GM15510 (cell line): ENCODE data around the gene RXRA.

Experiments
- POLR2A ChIP-seq: IDR thresholded peaks from 3 replicates; pipeline ENCODE4 v1.6.1; 2011; ENCODE audit warnings: borderline replicate concordance; ENCODE audit not compliant: insufficient read length; ENCODE audit errors: extremely low read depth

RXRA gene

DNA sequence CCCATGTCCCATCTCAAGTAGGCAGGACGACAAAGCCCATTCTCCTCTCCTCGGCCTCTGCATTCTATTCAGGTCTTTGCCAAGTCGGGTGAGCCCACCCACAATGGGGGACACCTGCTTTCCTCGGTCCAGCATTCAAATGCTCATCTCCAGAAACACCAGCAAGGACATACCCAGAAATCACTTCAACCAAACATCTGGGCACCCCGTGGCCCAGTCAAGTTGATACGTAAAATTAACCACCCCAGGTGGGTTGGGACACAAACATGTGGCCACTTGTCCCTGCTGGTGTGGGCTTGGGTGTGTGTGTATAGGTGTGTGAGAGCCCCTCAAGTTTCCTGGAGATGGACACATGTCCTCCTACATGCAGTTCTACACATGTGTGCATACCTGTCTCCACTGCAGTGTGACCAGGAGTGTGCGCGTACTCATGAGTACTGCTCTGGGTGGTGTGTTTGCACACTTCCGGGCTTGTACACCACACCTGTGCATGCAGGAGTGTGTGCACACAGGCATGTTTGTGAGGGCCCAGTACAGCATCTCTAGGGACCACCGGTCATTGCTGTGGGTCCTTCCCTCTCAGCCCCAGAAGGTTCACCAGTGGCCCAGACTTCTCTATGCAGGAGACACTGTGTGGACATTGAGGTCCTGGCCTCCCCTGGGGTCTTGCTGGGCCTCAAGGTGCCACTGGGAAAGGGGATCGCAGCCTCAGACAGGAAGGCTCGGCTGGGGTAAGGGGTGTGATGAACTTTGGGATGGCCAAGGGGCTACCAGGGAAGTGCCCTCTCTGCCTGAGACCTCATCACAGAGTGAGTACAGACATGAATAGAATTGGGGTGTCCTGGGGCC is 35.4 kb upstream of the RXRA start:
- TF ChIP-seq POLR2A, result no peak

DNA sequence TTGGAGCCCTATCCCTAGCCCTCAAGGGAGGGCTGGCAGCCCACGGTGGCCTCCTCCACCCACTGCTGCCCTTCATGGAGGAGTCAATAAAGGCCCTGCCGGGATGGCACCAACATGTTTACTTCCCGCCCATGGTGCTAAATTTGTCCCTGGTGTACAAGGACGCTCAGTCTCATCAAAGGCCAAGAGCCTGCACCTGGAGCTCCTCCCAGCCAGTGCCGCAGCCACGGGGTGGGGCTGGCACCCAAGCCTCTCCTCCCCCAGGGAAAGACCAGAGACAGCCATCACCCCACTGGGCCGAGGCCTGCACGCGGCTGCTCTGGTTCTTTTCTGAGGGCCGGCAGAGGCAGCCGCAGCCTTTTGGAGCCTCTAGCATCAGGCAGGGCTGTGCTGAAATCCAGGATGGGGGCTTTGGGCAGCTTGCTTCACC is 34.8 kb upstream of the RXRA start:
- no peak for TF ChIP-seq POLR2A

DNA sequence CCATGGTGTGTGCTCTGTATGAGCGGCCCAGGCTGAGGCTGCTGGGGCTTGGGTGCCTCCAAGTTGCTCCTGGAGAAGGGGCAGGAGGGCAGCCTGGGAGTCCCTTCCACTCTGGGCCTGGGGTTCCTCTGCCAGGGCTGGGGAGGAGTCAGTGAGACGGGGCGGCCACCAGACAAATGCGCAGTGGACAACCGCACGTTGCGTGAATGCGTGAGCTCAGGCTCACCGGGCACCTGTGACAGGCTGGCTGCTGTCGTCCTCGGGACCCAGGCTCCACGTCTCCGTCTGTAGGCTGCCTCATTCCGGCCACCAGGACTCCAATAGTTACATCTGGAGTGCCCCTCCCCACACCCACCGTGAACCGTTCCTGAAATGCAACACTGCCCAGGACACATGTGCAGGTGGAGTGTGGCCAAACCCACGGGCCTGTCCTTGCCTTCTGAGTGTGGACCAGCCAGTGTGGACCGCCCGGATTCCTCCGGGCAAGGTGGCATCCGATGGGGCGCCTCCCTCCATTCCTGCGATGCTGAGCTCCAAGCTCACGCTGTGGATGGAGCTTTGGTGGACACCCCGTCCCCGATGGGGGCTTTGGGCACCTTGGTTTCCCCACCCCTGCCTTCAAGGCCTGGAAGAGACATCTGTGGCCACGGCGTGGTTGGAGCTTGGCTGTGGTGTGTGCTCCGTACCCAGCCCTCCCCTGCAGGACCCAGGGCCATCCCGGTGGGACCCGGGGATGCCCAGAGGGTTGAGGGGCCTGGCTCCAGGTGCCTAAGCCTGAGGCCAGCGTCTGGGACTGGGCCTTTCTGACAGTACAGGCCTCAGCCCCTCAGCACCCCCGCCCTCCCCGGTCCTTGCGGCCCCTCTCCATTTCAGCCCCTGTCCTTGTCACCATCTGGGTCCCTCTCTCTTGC is 34.0 kb upstream of the RXRA start:
- TF ChIP-seq POLR2A, result no peak

DNA sequence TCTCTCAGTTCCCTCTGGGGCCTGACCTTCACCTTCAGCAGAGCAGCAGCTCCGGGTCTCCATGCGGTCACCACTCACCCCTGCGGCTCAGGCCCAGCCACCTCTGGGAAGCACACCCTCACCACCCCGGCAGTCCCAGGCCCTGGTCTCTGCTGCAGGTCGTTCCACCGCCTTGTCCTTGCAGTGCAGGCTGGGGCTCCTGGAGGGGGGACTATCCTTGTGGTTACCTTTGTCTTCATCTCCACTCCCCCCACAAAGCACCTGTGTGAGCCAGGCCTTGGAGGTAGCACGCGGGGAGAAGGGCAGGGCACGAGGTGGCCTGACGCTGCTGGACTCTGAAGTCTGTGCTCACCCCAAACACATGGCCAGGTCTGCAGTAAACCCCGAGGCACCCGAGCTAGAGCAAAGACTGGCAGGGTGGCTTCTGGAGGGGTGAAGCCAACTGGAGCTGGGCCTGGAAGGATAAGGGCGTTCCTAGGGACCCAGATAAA is 33.2 kb upstream of the RXRA start:
- TF ChIP-seq POLR2A, result no peak

DNA sequence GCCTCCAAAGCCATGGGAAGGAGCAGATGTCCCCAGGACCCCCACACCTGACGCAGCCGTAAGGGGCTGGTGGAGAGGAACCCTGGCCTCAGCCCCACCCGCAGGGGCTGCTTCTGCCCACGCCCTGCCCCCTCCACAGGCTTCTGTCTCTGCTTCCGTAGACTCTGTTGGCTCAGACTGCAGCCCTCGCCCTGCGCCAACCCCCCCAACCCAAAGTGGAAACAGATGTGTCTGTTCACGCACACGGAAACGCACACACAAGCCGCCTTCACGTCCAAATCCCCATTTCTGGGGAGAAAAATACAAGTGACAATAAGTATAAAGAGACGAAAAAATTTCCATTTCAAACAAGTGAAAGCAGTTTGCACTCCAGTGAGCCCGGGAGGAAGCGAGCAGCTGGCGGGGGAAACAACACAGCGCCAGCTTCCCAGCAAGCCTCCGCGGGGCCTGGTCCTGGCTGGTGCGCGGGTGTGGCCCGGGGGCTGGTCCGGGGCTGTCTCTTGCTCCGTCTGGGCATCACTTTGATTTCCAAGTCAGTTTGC is 32.6 kb upstream of the RXRA start:
- TF ChIP-seq POLR2A, result no peak

DNA sequence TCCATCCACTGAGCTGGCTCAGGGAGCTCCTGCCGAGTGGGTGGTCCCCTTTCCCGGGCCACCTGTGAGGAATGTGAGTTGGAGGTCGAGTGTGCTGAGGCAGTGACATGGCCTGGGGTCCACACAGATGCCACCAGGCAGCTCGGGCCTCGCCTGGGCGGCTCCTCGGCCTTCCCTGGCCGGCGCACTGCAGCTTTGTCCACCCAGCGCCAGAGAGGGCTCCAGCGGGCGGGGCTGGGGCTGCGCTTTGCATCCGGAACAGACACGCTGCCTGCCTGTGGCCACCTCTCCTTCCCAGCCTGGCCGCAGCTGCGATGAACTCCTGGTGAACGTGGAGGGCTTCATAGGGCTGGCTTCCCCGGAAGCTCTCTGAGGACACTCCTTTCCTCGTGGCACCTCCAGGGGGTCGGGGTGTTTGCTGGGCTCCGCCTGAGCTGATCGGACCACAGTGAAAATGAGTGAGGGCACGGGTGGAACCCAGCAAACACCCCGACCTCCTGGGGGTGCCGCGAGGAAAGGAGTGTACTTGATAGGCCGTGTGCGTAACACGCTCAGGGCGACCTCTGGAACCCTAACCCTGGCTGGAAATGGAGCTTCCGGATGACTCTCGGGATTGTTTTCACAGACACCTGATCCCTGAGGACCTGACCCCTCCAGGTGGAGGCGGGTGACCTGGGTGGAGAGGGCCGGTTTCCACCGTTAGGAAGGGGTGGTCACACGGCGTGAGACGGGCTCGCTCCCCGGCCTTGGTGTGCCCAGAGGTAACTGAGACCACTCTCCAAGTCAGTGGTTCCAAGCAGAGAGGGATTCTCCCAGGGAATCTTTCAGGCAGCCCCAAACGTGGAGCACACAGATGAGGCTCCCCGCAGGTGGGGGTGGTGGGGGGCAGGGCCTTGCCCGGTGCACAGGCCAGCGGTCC is 31.8 kb upstream of the RXRA start:
- TF ChIP-seq POLR2A, result no peak

DNA sequence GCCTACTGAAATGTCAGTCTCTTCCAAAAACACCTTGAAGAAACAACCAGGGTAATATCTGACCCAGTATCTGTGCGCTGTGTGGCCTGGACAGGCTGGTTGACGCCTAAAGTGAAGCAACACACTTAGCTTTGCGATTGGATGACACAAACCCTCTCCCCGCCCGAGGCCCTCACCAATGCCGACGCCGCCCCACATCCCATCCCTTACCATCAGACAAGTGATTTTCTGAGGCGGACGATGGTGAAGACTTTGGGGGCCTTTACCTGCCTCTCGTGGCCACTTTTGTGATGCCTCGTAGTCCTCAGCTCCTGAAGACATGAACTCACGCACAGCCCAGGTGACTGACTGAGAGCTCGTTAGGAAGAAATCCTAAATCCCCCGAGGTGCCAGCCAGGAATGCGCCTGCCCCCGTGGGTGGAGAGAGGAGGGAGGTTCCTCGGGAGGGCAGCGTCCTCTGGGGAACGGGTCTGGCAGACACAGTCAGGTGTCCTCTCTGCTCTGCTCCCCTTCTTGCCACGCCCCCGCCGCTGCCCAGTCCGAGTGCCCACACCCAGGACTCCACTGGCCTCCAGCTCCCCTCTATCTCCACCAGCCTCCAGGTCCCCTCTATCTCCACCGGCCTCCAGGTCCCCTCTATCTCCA is 31.0 kb upstream of the RXRA start:
- no peak for TF ChIP-seq POLR2A

DNA sequence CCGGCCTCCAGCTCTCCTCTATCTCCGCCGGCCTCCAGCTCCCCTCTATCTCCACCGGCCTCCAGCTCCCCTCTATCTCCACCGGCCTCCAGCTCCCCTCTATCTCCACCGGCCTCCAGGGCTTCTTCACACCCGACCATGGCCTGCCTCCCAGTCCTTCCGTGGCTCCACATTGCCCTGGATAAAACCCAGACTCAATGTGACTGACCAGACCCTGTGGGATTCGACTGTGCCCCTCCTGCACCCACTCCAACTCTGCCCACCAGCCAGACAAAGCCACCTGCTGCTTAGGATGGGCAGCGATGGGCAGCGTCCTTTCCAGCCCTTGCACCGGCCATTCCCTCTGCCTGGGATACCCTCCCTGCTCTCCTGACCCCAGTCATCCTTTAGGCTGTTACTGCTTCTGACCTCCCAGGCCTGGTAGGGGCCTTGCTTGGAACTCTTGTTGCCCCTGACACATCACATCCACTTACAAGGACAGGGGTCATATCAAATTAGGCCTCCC is 30.5 kb upstream of the RXRA start:
- no peak for TF ChIP-seq POLR2A

DNA sequence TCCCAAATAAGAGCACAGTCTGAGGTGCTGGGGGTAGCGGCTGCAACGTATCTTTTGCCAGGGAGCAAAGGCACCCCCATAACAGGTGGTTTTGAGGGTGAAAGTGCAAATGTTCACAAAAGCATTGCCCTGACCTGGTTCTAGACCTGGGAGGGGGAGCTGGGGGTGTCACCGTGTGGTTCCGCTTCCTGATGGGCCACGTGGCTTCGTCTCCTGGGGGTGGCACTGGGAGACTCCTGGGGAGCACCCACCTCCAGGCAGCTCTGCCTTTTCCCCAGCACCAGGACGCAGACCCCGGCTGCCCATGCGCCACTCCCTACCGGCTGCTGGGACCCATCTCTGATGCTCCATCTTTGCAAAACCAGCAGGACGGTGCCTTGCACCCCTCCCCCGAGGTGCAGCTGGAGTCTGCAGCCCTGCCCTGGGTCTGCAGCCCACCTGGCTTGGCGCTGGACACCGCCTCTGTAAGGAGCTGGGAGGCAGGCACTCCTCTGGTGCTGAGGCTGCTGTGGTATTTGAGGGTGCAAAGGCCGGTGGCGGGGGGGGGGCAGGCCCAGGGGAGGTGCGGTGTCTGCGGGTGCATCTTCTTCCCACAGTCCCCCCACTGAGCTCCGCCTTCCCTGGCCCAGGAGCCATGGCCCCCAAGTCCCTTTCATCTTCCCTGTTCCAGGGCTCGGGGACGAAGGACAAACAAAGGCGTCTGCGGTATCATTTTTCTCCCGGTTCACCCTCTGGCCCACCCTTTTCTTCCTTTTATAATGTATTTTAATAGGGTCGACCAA is 29.8 kb upstream of the RXRA start:
- no peak for TF ChIP-seq POLR2A

DNA sequence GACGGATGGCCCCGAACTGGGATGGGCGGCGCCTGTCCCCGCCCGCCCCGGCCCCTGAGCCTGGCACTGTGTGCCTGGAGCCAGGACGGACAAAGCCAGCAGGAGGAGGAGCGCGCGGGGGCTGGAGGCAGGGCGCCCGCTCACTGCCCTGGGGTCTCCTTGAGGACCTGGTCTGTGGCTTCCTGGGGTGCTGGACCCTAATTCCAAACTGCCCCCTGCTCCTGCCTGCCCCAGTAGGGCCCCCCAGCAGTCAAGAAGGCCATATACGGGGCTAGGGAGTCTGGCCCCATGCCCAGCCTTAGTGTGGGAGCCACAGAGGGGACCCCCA is 29.2 kb upstream of the RXRA start:
- TF ChIP-seq POLR2A, result no peak

DNA sequence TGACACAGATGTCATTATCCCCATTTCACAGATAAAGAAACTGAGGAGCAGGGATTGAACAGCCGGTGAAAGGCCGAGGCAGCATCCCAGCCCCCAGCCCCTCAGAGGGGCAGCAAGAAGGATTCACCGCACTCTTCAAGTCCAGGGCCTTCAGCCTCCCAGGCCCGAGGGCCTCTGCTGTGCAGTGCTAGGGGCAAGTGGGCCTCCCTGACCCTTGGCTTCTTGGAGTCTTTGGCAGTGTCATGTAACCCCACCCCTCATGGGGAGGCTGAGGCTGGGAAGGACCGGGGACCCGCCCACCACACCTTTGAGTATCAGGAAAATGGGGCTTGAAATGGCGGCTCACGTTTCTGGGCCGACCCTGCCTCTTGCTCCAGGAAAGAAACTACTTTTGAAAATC is 28.7 kb upstream of the RXRA start:
- no peak for TF ChIP-seq POLR2A

DNA sequence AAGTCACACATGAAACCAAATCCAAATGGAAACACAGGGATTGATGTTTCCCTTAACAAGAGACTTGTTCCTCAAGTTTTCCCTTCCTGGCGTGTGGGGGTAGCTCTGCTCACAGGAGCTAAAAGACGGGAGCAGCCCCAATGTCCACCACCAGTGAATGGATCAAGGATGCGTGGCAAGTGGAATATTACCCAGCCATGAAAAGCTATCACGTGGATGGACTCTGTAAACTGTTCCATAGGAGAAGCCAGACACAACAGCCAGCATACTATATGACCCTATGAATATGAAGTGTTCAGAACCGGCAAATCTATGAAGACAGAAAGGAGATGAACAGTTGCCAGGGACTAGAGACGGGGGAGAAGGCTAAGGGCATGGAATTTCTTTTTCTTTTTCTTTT is 28.3 kb upstream of the RXRA start:
- TF ChIP-seq POLR2A, result no peak

DNA sequence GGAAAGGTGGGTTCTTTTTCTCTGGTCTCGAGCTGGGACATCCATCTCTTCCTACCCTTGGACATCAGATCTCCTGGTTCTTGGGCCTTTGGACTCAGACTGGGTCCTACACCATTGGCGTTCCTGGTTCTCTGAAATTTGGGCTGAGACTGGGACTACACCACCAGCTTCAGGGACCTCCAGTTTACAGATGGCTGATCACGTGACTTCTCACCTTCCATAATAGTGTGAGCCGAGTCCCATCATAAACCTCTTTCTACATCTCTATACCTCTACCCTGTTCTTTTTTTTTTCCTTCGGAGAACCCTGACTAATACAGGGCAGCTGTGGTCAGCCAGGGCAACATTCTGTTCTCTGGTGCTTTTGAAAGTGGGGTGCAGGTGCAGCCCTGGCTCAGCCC is 27.2 kb upstream of the RXRA start:
- no peak for TF ChIP-seq POLR2A
